B cell (primary cell): ENCODE results near the gene TRIM16. TPM values are rescaled to one million over a fixed set of nuclear protein-coding genes. Genes with fewer than 3 reads are reported as not detected.

Experiments
- ATAC-seq: fragments of 200-7000 bp; cut with Tn5 transposase; one replicate; pipeline ENCODE4 v1.10.0; 2021; ENCODE audit warnings: low read depth, mild to moderate bottlenecking, moderate number of reproducible peaks, moderate library complexity
- CTCF ChIA-PET: fragments of 350-600 bp; sonication (Branson Sonifier 250); formaldehyde crosslinking; loops from one replicate; lab custom pipeline; 2021; ENCODE audit warnings: antibody characterized with exemption, inconsistent platforms; lab: Charles Lee
- POLR2A ChIA-PET: fragments of 350-600 bp; sonication (Branson Sonifier 250); formaldehyde crosslinking; loops from one replicate; lab custom pipeline; 2021; ENCODE audit warnings: antibody characterized with exemption; lab: Charles Lee
- DNase-seq: peaks from one replicate; pipeline ENCODE4 v3.0.0; 2013
- H2AFZ ChIP-seq: 2 replicates; pipeline ENCODE4 v1.6.1; 2012; ENCODE audit warnings: mild to moderate bottlenecking, low read depth, low read length; ENCODE audit not compliant: insufficient read depth, poor library complexity, severe bottlenecking
- H3K27ac ChIP-seq, 2 donors: 1 replicate in 1 of 2; 2 replicates in 1 of 2; pipeline ENCODE4 v1.5.1; 2012 to 2013; ENCODE audit warnings: low read length in 2 of 2, mild to moderate bottlenecking in 2 of 2, moderate library complexity in 1 of 2
- H3K27me3 ChIP-seq, 4 experiments: fragments of 200-600 bp in 1 of 4; sonication (generic) in 1 of 4; replicated peaks in 1 of 4; 1 replicate in 2 of 4; 2 replicates in 2 of 4; pipeline versions ENCODE4 v1.6.1 to v1.7.0; 2013 to 2016; ENCODE audit warnings: low read length in 3 of 4, mild to moderate bottlenecking in 2 of 4, mixed read lengths in 1 of 4, moderate library complexity in 1 of 4; ENCODE audit not compliant: insufficient read depth in 4 of 4, control insufficient read depth in 3 of 4; ENCODE audit errors: control extremely low read depth in 1 of 4
- H3K36me3 ChIP-seq, 2 experiments: replicated peaks in 1 of 2; 1 replicate in 1 of 2; 2 replicates in 1 of 2; pipeline versions ENCODE4 v1.6.1 to v1.7.1; 2013; ENCODE audit warnings: low read length in 1 of 2; ENCODE audit not compliant: insufficient read depth in 2 of 2, control insufficient read depth in 1 of 2; ENCODE audit errors: control extremely low read depth in 1 of 2, extremely low read depth in 1 of 2
- H3K4me1 ChIP-seq, 2 donors: fragments of 200-600 bp in 1 of 2; sonication (generic) in 1 of 2; 1 replicate in 1 of 2; 2 replicates in 1 of 2; pipeline versions ENCODE4 v1.5.1 to v1.6.1; 2013 to 2017; ENCODE audit warnings: low read length in 2 of 2; ENCODE audit not compliant: control insufficient read depth in 2 of 2, insufficient read depth in 2 of 2
- H3K4me2 ChIP-seq: replicated peaks from 2 replicates; pipeline ENCODE3; 2012; ENCODE audit warnings: mild to moderate bottlenecking, low read depth, low read length; ENCODE audit not compliant: poor library complexity, severe bottlenecking
- H3K4me3 ChIP-seq, 5 experiments: fragments of 200-600 bp in 1 of 5; sonication (generic) in 1 of 5; 1 replicate in 3 of 5; 2 replicates in 2 of 5; pipeline versions ENCODE4 v1.5.1 to v1.7.0; 2011 to 2016; ENCODE audit warnings: low read length in 4 of 5, mild to moderate bottlenecking in 4 of 5, low read depth in 2 of 5, control low read depth in 1 of 5, moderate library complexity in 1 of 5; ENCODE audit not compliant: insufficient read depth in 1 of 5; ENCODE audit errors: control extremely low read depth in 1 of 5, extremely low read depth in 1 of 5
- H3K79me2 ChIP-seq: fragments of 200-600 bp; sonication (generic); one replicate; pipeline ENCODE4 v1.6.0; 2016; ENCODE audit warnings: low read length; ENCODE audit not compliant: control insufficient read depth, insufficient read depth
- H3K9ac ChIP-seq: fragments of 200-600 bp; sonication (generic); 2 replicates; pipeline ENCODE4 v1.6.1; 2017; ENCODE audit warnings: mild to moderate bottlenecking, low read length, moderate library complexity
- H3K9me3 ChIP-seq, 3 donors: one replicate each; pipeline versions ENCODE4 v1.6.1 to v1.7.1; 2013; ENCODE audit warnings: low read length in 2 of 3; ENCODE audit not compliant: control insufficient read depth in 2 of 3, insufficient read depth in 1 of 3; ENCODE audit errors: control extremely low read depth in 1 of 3
- H4K20me1 ChIP-seq: 2 replicates; pipeline ENCODE4 v1.6.0; 2012; ENCODE audit warnings: mild to moderate bottlenecking, low read length; ENCODE audit not compliant: insufficient read depth, control insufficient read depth, poor library complexity, severe bottlenecking
- H3K27ac Mint-ChIP-seq: one replicate; pipeline ENCODE4 v1.8.0; 2021; ENCODE audit warnings: mixed read lengths
- H3K27me3 Mint-ChIP-seq: one replicate; pipeline ENCODE4 v1.8.0; 2021; ENCODE audit warnings: mixed read lengths
- H3K4me1 Mint-ChIP-seq: one replicate; pipeline ENCODE4 v1.8.0; 2021; ENCODE audit warnings: mixed read lengths
- H3K4me3 Mint-ChIP-seq: one replicate; pipeline ENCODE4 v1.8.0; 2021; ENCODE audit warnings: mixed read lengths
- H3K9me3 Mint-ChIP-seq: one replicate; pipeline ENCODE4 v1.8.0; 2022; ENCODE audit warnings: mixed read lengths; ENCODE audit not compliant: insufficient read depth
- EZH2 ChIP-seq: IDR thresholded peaks from 2 replicates; pipeline ENCODE4 v1.6.1; 2012; ENCODE audit warnings: borderline replicate concordance, low read depth, mild to moderate bottlenecking, moderate library complexity, low read length; ENCODE audit not compliant: insufficient read depth, poor library complexity, severe bottlenecking
- WGBS: methylation state at CpG from one replicate; pipeline ENCODE4 v1.1.5; 2013; ENCODE audit warnings: missing lambda C conversion rate; ENCODE audit not compliant: insufficient coverage; 5-methylcytosine and 5-hydroxymethylcytosine counted together
- intact Hi-C: fragments of 100-400 bp; cut with micrococcal nuclease; formaldehyde crosslinking; loops from one replicate; pipeline ENCODE4 v1.10.0; 2022
- polyA plus RNA-seq: library from polyadenylated mRNA; depleted of rRNA; stranded (reverse); fragments of >200 nt; gene quantifications from 2 replicates; pipeline ENCODE4 v1.2.3, GENCODE V29; 2012
- total RNA-seq, 2 donors: library from RNA; stranded (reverse); fragments of 120-200 nt in 1 of 2; gene quantifications; 1 replicate in 1 of 2; 2 replicates in 1 of 2; pipeline versions ENCODE4 v1.2.3 to v1.2.4, GENCODE V29; 2013 to 2022
- TF ChIP-seq, protein P1 (sequence below): fragments of 200-600 bp; IDR thresholded peaks from one replicate; pipeline ENCODE4 v1.8.0; 2022; ENCODE audit warnings: antibody characterized with exemption, mild to moderate bottlenecking

Gene TRIM16
- total and polyA plus RNA-seq, 2 donors (not counting 1 experiment from before 2014, with no cell fraction given): 5.6 to 7.8 TPM

DNA sequence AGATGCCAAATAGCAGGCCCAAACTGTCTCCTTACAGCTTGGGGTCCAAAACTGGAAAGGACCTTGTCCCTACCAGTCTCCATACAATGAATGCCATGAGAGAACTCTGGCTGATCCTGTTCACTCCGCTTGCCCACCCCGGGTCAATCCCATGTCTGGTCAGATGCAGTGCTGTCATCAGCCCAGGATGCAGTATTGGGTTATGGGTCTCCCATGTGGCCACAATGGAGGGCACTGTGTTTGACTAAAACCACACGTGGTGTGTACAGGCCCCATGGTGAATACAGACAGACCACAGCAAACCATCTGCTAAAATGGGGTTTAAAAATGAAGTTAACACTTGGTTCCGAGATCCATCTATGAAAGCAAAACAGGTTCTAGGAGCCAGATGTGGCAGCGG lies 20.4 kb downstream of the TRIM16 start:
- Histone ChIP-seq H3K9me3 (no peaks in the 10 kb centered on the region), H3K9ac (no peak overlapping the region), H3K27me3 (no peaks in the 10 kb centered on the region), H3K36me3 (no peaks in the 10 kb centered on the region), H2AFZ (no peak overlapping the region), H3K79me2 (no peaks in the 10 kb centered on the region), H4K20me1 (no peaks in the 10 kb centered on the region), H3K27ac (no peak overlapping the region), H3K4me2 (no peak overlapping the region), H3K4me3 (no peak overlapping the region), H3K4me1 (no peaks in the 10 kb centered on the region)
- CTCF ChIA-PET: no interaction called here
- 100% methylated on average over 3 of the region's 5 CpGs for WGBS
- TF ChIP-seq, protein P1, sequence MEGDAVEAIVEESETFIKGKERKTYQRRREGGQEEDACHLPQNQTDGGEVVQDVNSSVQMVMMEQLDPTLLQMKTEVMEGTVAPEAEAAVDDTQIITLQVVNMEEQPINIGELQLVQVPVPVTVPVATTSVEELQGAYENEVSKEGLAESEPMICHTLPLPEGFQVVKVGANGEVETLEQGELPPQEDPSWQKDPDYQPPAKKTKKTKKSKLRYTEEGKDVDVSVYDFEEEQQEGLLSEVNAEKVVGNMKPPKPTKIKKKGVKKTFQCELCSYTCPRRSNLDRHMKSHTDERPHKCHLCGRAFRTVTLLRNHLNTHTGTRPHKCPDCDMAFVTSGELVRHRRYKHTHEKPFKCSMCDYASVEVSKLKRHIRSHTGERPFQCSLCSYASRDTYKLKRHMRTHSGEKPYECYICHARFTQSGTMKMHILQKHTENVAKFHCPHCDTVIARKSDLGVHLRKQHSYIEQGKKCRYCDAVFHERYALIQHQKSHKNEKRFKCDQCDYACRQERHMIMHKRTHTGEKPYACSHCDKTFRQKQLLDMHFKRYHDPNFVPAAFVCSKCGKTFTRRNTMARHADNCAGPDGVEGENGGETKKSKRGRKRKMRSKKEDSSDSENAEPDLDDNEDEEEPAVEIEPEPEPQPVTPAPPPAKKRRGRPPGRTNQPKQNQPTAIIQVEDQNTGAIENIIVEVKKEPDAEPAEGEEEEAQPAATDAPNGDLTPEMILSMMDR: no peak
- TF ChIP-seq EZH2: no peak
- no peak for DNase-seq
- Mint-ChIP-seq H3K4me3 (no peak overlapping the region), H3K27me3 (no peaks in the 10 kb centered on the region), H3K9me3 (no peaks in the 10 kb centered on the region), H3K27ac (no peak overlapping the region), H3K4me1 (peaks cover 7% of the 10 kb centered on the region)
- ATAC-seq: no peak
- POLR2A ChIA-PET: no interaction called here
- intact Hi-C loops: no loop called here

DNA sequence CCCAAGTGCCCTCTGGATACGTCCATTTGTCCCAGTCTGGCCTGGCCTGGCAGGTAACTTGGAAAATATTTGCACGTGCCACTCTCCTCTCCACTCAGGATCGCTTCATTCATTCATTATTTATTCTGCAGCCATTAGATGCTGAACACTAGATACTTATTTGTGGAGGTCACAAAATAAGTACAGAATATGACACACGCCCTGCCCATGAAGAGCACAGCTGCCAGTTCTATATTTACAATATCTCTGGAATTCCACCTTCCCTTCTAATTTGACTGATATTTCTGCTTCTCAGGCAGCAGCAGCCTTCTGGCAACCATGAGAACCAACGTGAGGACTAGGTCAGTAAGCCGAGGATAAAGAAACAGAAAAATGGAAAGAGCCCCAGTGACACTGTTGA lies 20.9 kb downstream of the TRIM16 start:
- H3K27ac ChIP-seq: no peak overlapping the region
- H3K36me3 ChIP-seq: no peaks in the 10 kb centered on the region
- no peaks in the 10 kb centered on the region for H3K4me1 ChIP-seq
- no peaks in the 10 kb centered on the region for H3K79me2 ChIP-seq
- H3K9me3 ChIP-seq: no peaks in the 10 kb centered on the region
- CTCF ChIA-PET: no interaction called here
- H4K20me1 ChIP-seq: no peaks in the 10 kb centered on the region
- no peak overlapping the region for H3K4me3 Mint-ChIP-seq
- H3K9me3 Mint-ChIP-seq: no peaks in the 10 kb centered on the region
- DNase-seq (no peak), ATAC-seq (no peak)
- no peaks in the 10 kb centered on the region for H3K27me3 ChIP-seq
- no peaks in the 10 kb centered on the region for H3K27me3 Mint-ChIP-seq
- intact Hi-C loops: no loop called here
- POLR2A ChIA-PET: no interaction called here
- no peak overlapping the region for H3K9ac ChIP-seq
- peaks cover 7% of the 10 kb centered on the region for H3K4me1 Mint-ChIP-seq
- no peak overlapping the region for H2AFZ ChIP-seq
- no peak overlapping the region for H3K4me2 ChIP-seq
- H3K4me3 ChIP-seq: no peak overlapping the region
- TF ChIP-seq EZH2: no peak
- TF ChIP-seq, protein P1: no peak
- WGBS: 95% methylated on average over 4 of the region's 6 CpGs
- H3K27ac Mint-ChIP-seq: no peak overlapping the region
